Stomach (tissue), 4 donors: ENCODE results near the gene ACP3.

Experiments
- CTCF ChIP-seq, 7 experiments: fragments of 450-650 bp in 4 of 7; fragments of 200-600 bp in 3 of 7; sonication (generic) in 3 of 7; IDR thresholded peaks; one replicate each; pipeline ENCODE4 v1.5.1; 2016 to 2019; ENCODE audit warnings: antibody characterized with exemption in 7 of 7, control low read depth in 2 of 7, mild to moderate bottlenecking in 1 of 7
- POLR2AphosphoS5 ChIP-seq, 3 donors: sonication (generic); formaldehyde crosslinking; IDR thresholded peaks; one replicate each; pipeline ENCODE4 v1.6.1; 2016; ENCODE audit warnings: antibody characterized with exemption in 3 of 3

DNA sequence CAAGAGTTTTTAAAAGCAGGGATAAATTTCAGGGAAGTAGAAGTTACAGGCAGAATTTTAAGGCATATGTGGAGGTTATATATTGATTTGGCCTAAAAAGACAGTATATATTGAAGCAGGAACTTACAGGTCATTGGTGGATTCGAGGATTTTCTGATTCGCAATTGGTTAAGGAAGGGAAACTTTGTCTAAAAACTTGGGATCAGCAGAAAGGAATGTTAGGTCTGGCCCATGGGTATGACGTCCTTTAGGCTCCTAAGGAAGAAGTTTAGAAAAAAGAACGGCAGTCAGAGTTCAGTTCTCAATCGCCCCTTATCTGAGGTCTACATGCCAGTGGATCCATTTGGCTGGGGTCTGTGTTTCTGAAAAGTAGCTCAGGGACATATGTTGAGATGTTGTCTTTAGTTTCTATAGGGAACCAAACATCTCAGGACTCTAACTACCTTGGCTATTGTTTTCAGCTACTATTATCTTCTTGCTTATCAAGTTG, 33.2 kb upstream of the ACP3 start:
- TF ChIP-seq CTCF (IDR thresholded peaks at IDR 0.05) (no peak), POLR2AphosphoS5 (IDR thresholded peaks at IDR 0.05) (no peak)
